Endothelial cell (in vitro differentiated cells): ENCODE data around the gene ARHGAP6. TPM values are rescaled to one million over a fixed set of nuclear protein-coding genes. Genes with fewer than 3 reads are reported as not detected.
"Not testable (repeated sequence)": the region's sequence is repeated elsewhere in the genome, so short reads cannot be mapped to it uniquely, and the experiment has no call there.

Experiments used
- DNase-seq: peaks from one replicate; pipeline ENCODE4 v3.0.0; 2021; ENCODE audit warnings: low spot score
- H3K27ac Mint-ChIP-seq: one replicate; pipeline ENCODE4 v1.8.0; 2021; ENCODE audit warnings: mixed read lengths, inconsistent platforms; ENCODE audit not compliant: unreplicated experiment
- H3K27me3 Mint-ChIP-seq: one replicate; pipeline ENCODE4 v1.8.0; 2021; ENCODE audit warnings: mild to moderate bottlenecking, moderate library complexity, mixed read lengths, inconsistent platforms; ENCODE audit not compliant: unreplicated experiment
- H3K36me3 Mint-ChIP-seq: one replicate; pipeline ENCODE4 v1.8.0; 2021; ENCODE audit warnings: mild to moderate bottlenecking, low read depth, mixed read lengths, inconsistent platforms; ENCODE audit not compliant: unreplicated experiment
- H3K4me1 Mint-ChIP-seq: one replicate; pipeline ENCODE4 v1.8.0; 2021; ENCODE audit warnings: mild to moderate bottlenecking, mixed read lengths, inconsistent platforms; ENCODE audit not compliant: unreplicated experiment
- H3K4me3 Mint-ChIP-seq: one replicate; pipeline ENCODE4 v1.8.0; 2021; ENCODE audit warnings: mild to moderate bottlenecking, mixed read lengths, inconsistent platforms; ENCODE audit not compliant: unreplicated experiment
- H3K9me3 Mint-ChIP-seq: one replicate; pipeline ENCODE4 v1.8.0; 2021; ENCODE audit warnings: mixed read lengths, inconsistent platforms; ENCODE audit not compliant: unreplicated experiment
- CTCF ChIP-seq: fragments of 200-600 bp; sonication (generic); IDR thresholded peaks from one replicate; pipeline ENCODE4 v1.5.0; 2021; ENCODE audit warnings: antibody characterized with exemption; ENCODE audit not compliant: unreplicated experiment
- total RNA-seq: library from RNA; stranded (reverse); fragmentation: NEBNext Ultra II Directional; extraction: Animal tissue kit (Norgen Biotek cat#: 25700); gene quantifications from one replicate; pipeline ENCODE4 v1.2.1, GENCODE V29; 2021; ENCODE audit not compliant: unreplicated experiment

Gene ARHGAP6
- total RNA-seq, 1 donor from 2014 or later, result 4.1 TPM

- no peak overlapping the region for H3K4me3 Mint-ChIP-seq
- H3K4me1 Mint-ChIP-seq, result no peaks in the 10 kb centered on the region
- no peak overlapping the region for H3K27ac Mint-ChIP-seq
- H3K9me3 Mint-ChIP-seq, result no peaks in the 10 kb centered on the region
- H3K36me3 Mint-ChIP-seq, result no peaks in the 10 kb centered on the region
- H3K27me3 Mint-ChIP-seq, result no peaks in the 10 kb centered on the region
- no peak for TF ChIP-seq CTCF
- DNase-seq, result no peak
Observed at GRCh38 chrX:11628399-11628798, 37.3 kb downstream of the ARHGAP6 start.

DNA sequence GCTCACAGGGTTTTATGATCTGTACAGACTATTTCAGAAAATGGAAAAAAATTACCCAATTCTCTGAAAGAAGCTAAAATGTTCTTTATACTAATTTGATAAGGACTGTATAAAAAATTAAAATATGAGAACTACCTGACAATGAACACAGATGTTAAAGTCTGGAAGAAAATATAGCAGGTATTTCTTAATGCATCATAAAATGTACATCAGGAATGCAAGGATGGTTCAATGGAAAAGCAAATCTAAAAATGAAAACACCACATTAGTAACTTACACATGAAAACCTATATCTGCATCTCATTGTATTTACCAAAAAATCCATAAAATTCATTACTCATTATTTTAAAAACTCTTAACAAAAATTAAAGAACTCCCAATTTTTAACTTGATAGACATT lies 39.4 kb downstream of the ARHGAP6 start:
- no peak for TF ChIP-seq CTCF
- H3K27ac Mint-ChIP-seq, result no peak overlapping the region
- H3K27me3 Mint-ChIP-seq, result no peaks in the 10 kb centered on the region
- no peak overlapping the region for H3K4me3 Mint-ChIP-seq
- no peaks in the 10 kb centered on the region for H3K9me3 Mint-ChIP-seq
- H3K36me3 Mint-ChIP-seq, result no peaks in the 10 kb centered on the region
- DNase-seq, result no peak
- H3K4me1 Mint-ChIP-seq, result no peaks in the 10 kb centered on the region

- no peak for DNase-seq
- H3K4me1 Mint-ChIP-seq, result no peaks in the 10 kb centered on the region
- H3K4me3 Mint-ChIP-seq, result no peak overlapping the region
- peaks cover 3% of the 10 kb centered on the region for H3K36me3 Mint-ChIP-seq
- no peaks in the 10 kb centered on the region for H3K27me3 Mint-ChIP-seq
- H3K27ac Mint-ChIP-seq, result no peak overlapping the region
- no peaks in the 10 kb centered on the region for H3K9me3 Mint-ChIP-seq
- TF ChIP-seq CTCF, result no peak
Observed at GRCh38 chrX:11619441-11619840, 46.3 kb downstream of the ARHGAP6 start.

GRCh38 chrX:11614253-11614652 lies 51.5 kb downstream of the ARHGAP6 start:
- not testable (repeated sequence) for H3K36me3 Mint-ChIP-seq, H3K27ac Mint-ChIP-seq, H3K9me3 Mint-ChIP-seq, H3K4me3 Mint-ChIP-seq, H3K4me1 Mint-ChIP-seq, H3K27me3 Mint-ChIP-seq, DNase-seq

DNA sequence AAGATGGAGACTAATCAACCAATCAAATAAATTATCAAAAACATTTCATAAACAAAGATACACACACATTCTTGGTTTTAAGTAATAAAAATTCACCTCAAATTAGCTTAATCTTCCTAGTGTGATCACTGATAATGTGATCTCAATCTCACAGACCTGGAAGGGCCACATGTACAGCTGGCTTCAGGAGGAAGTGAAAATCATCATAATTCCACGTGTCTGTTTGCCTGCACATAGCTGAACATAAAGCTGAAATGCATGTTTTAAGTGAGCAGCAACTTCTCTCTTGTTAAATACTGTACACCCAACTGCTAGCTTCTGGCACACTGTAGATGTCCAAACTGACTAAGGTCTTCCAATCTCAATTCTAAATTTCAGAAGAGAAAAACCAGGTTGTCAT lies 53.8 kb downstream of the ARHGAP6 start:
- H3K4me1 Mint-ChIP-seq, result no peaks in the 10 kb centered on the region
- no peak for DNase-seq
- TF ChIP-seq CTCF, result no peak
- peaks cover 3% of the 10 kb centered on the region for H3K36me3 Mint-ChIP-seq
- no peak overlapping the region for H3K27ac Mint-ChIP-seq
- no peaks in the 10 kb centered on the region for H3K27me3 Mint-ChIP-seq
- H3K9me3 Mint-ChIP-seq, result no peaks in the 10 kb centered on the region
- H3K4me3 Mint-ChIP-seq, result no peak overlapping the region

DNA sequence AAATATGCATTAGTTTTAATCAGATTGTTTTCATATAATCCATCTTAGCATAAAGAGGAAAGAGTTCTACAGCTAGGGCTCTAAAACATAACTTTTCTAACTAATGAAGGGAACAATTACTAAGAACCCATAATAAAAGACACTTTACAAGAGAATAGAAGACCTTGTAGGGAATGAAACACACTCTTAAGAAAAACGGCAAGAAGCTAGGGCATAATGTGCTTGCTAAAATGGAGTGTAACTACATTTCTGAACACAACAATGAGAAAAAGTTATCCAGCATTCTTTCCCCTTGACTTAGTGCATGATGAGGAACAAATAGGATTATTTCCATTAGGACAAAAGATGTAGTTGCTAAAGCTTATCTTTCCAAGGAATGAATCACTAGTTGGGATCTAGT lies 54.6 kb downstream of the ARHGAP6 start:
- Mint-ChIP-seq H3K4me3 (no peak overlapping the region), H3K4me1 (no peaks in the 10 kb centered on the region), H3K27ac (no peak overlapping the region), H3K27me3 (no peaks in the 10 kb centered on the region), H3K36me3 (peaks cover 3% of the 10 kb centered on the region), H3K9me3 (no peaks in the 10 kb centered on the region)
- DNase-seq, result no peak
- no peak for TF ChIP-seq CTCF
